Inferior parietal cortex (tissue), 1 donor: ENCODE measurements around the gene MED27.
"Not testable (repeated sequence)": the region's sequence is repeated elsewhere in the genome, so short reads cannot be mapped to it uniquely, and the experiment has no call there.

ENCODE experiments used
- DNase-seq: peaks from one replicate; pipeline ENCODE4 v3.0.0-alpha.2; 2016; ENCODE audit errors: extremely low spot score

Gene MED27

GRCh38 chr9:131921635-131922034 lies 158.0 kb downstream of the MED27 start:
- not testable (repeated sequence) for DNase-seq

- no peak for DNase-seq
These were observed 160.5 kb downstream of the MED27 start for GRCh38 chr9:131919216-131919615.

GRCh38 chr9:131918481-131918880 lies 161.2 kb downstream of the MED27 start:
- DNase-seq: no peak

DNA sequence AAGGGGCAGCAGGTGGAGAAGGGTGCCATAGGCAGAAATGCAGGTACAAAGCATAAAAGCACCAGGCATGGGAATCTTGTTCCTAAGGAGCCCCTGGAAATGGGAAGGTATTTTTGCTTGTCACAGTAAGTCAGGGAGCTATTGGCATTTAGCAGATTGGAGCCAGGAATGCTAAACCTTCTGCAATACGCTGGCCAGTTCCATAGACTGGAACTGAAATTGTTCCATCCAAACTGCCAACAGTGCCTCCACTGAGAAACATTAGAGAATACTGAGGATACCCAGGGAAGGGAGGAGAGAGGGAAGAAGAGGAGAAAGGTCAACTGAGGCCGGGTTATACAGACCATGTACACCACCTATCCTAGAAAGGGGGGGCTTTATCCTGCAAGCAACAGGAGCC lies 162.7 kb downstream of the MED27 start:
- DNase-seq: no peak

DNA sequence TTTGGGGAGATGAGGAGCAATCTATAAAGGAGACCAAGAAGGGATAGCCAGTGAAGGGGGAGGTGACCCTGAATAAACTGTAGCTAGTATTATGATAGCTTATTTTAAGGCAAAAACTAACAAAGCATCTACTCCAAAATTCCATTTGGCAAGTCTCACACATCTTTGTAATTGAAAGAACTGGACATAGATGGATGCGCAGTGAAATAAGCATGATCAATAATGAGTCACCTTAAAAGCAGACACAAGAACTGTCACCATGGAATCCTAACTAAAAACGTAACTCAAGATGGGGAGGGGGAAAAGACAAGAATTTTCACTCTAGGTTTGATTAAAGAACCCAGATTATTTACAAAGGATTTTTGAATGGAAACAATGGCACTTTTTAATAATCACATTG lies 164.5 kb downstream of the MED27 start:
- no peak for DNase-seq

GRCh38 chr9:131912671-131913070 lies 167.0 kb downstream of the MED27 start:
- DNase-seq: no peak

- no peak for DNase-seq
These were observed 167.6 kb downstream of the MED27 start for GRCh38 chr9:131912069-131912468.

- DNase-seq: no peak
These were observed 169.1 kb downstream of the MED27 start for GRCh38 chr9:131910572-131910971.

GRCh38 chr9:131905144-131905543 lies 174.5 kb downstream of the MED27 start:
- DNase-seq: no peak

DNA sequence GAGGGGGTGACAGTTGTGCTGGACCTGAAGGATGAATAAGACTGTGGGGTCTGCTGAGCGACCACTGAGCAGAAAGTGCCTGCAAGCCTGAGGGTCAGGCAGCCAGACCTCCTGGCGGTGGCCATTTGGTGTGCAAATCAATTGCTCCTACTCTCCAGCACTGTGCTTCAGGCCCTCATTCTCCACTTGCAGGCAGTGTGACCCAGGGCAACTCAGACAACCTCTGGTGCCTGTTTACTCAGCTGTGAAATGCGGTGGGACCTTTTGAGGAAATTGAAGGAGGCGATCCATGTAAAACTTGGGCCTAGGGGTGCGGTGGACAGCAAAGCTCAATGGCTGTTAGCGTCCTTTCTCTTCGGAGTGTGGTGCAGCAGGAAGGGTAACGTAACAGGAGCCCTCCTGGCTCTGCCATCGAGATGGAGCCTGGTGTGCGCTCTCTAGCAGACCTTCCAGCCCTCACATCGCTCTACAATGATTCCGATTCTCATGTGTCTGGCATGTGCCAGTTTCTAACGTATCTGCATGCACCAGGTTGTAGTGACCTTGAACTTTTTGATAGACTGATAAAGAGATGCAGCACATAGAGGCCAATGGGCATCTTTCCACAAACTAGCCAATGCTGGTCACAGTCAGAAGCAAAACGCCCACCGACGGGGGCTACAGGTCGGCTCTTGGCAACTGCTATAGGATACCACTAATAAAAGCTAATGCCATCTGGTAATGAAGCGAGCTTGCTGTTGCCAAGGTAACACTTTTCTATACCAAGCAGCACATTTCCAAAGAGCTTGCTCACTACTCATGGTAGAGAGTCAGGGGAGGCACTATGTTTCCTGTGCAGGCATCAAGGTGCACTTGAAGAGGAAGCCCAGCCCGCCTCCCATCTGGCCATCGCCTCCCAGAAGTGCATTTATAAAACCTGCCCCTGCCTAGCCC lies 180.1 kb downstream of the MED27 start:
- DNase-seq: no peak

GRCh38 chr9:131892902-131893500 lies 186.7 kb downstream of the MED27 start:
- no peak for DNase-seq

DNA sequence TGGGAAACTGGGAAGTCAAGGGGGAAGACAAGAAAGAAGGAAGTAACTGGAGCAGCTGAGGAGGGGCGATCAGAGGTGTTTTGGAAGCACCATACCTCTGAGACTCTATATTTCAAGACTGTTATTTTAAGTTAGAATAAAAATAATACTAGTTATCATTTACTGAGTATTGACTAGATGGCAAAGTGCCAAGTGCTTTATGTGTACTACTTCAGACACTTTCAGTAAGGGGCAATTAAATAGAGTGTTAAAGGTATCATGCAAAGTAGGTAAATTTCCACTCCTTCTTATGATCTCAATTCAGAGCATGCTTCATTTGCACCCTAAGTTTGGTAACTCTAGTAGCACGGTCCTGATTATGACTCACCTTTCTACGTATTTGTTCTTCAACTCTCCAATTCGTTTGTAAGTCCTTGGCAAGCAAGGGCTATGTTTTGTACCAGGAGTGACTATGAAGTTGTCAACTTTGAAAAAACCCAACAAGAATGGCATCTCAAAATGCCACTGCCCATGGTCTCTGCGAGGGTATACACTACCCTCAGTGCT lies 187.4 kb downstream of the MED27 start:
- DNase-seq: no peak

- DNase-seq: no peak
These were observed 188.1 kb downstream of the MED27 start for GRCh38 chr9:131891598-131891997.

- no peak for DNase-seq
These were observed 190.0 kb downstream of the MED27 start for GRCh38 chr9:131889437-131890251.

DNA sequence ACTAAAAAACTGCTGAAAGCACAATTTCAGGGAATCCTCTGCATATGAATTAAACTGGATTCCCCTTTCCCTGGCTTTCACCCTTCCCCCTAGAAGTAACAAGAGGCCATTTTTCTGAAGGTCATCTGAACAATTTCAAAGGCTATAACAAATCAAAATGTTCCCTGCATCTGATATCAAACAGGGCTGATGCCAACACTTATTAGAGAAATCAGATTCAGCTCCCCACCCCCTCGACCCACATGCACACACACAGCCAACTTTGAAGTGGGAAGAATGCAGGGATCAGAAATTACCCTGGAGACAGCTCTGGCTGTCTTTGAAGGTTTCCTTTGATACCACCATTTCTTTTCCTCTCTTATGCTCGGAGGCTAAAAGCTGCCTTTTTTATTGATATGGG lies 190.7 kb downstream of the MED27 start:
- DNase-seq: no peak

GRCh38 chr9:131887680-131888079 lies 192.0 kb downstream of the MED27 start:
- no peak for DNase-seq

DNA sequence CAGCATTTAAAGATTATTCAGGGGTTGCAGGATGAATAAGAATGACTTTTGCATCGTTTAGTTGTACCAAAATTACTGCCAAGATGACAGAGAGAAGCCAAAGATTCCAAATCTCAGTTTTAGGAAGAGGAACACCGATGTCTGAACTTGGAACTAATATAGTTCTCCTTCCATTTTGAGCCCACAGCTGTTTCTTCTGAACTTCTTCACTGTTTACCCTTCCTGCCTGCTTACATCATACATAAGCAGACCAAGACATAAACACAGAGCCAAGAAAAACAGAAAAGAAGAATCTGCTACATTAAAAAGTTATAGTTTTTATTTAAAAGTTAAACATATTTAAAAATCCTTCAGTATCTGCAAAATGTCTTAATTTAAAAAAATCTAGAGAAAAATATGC lies 192.8 kb downstream of the MED27 start:
- no peak for DNase-seq

- DNase-seq: no peak
These were observed 194.5 kb downstream of the MED27 start for GRCh38 chr9:131885144-131885609.

- DNase-seq: no peak
These were observed 195.4 kb downstream of the MED27 start for GRCh38 chr9:131884222-131884621.

GRCh38 chr9:131880833-131881583 lies 198.7 kb downstream of the MED27 start:
- DNase-seq: no peak

- DNase-seq: no peak
These were observed 199.8 kb downstream of the MED27 start for GRCh38 chr9:131879911-131880290.
